ENCODE measurements around the gene ATG2A.

Gene ATG2A

DNA sequence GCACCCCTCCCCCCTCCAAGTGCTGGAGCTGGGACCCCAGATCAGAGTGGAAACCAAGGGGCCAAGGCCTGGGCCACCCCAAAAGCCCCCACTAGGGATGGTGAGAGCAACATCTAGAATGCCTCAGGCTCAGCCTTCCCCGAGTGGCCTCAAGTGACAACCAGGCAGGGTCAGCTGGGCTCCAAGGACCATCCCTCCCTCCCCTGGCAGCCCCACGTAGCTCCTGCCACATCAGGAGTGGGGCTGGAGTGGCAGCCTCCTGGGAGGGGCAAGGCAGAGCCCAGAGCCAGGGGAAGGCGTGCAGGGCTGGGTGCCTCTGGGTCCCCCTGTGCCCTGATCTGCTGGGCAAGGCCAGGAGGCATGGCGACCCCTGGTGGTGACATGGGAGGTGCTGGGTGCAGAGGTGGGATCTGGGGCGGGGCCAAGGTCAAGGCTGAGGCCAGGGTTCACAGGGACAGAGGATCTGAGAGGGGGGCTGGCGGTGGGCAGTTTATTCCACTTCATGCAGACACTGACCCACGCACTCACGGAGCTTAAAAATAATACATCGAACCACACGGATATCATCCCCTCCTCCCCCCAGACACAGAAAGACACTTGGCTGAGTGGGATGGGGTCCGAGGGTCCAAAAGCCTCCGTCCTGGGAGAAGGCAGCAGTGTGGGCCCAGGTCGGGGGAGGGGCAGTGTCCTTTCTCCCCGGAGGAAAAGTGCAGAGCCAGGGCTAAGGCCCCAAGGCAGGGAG lies 22.8 kb downstream of the ATG2A start:
- Histone ChIP-seq H3K9me3 (replicated peaks; ENCODE audit: insufficient read depth, low read length) (no peaks in the 10 kb centered on the region), H3K79me2 (ENCODE audit: low read length) (no peaks in the 10 kb centered on the region), H3K4me2 (ENCODE audit: low read depth, low read length) (no peak overlapping the region), H3K27me3 (replicated peaks; ENCODE audit: insufficient read depth, low read length) (no peaks in the 10 kb centered on the region), H3K36me3 (replicated peaks; ENCODE audit: insufficient read depth, low read length) (no peaks in the 10 kb centered on the region), H3K4me3 (ENCODE audit: low read length) (no peak overlapping the region), H3K9ac (ENCODE audit: low read length) (no peak overlapping the region), H2AFZ (ENCODE audit: low read length) (no peak overlapping the region), H3K27ac (ENCODE audit: low read length) (no peak overlapping the region), H3K4me1 (ENCODE audit: low read length) (no peaks in the 10 kb centered on the region), H3K9me2 (replicated peaks; ENCODE audit: insufficient read depth, low read length) (no peaks in the 10 kb centered on the region), H3F3A (ENCODE audit: insufficient read depth, low read length) (no peaks in the 10 kb centered on the region), H4K20me1 (ENCODE audit: insufficient read depth, low read length) (no peaks in the 10 kb centered on the region)
- no peak for TF ChIP-seq EZH2 (optimal IDR thresholded peaks at IDR 0.05; ENCODE audit: low read depth, low read length)
- TF ChIP-seq, protein P1, sequence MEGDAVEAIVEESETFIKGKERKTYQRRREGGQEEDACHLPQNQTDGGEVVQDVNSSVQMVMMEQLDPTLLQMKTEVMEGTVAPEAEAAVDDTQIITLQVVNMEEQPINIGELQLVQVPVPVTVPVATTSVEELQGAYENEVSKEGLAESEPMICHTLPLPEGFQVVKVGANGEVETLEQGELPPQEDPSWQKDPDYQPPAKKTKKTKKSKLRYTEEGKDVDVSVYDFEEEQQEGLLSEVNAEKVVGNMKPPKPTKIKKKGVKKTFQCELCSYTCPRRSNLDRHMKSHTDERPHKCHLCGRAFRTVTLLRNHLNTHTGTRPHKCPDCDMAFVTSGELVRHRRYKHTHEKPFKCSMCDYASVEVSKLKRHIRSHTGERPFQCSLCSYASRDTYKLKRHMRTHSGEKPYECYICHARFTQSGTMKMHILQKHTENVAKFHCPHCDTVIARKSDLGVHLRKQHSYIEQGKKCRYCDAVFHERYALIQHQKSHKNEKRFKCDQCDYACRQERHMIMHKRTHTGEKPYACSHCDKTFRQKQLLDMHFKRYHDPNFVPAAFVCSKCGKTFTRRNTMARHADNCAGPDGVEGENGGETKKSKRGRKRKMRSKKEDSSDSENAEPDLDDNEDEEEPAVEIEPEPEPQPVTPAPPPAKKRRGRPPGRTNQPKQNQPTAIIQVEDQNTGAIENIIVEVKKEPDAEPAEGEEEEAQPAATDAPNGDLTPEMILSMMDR (IDR thresholded peaks at IDR 0.05; ENCODE audit: low read length), result peak; percentile 95
- TF ChIP-seq EZH2phosphoT487 (IDR thresholded peaks at IDR 0.05; ENCODE audit: low read length), result no peak
- DNase-seq, result peak; percentile 73

DNA sequence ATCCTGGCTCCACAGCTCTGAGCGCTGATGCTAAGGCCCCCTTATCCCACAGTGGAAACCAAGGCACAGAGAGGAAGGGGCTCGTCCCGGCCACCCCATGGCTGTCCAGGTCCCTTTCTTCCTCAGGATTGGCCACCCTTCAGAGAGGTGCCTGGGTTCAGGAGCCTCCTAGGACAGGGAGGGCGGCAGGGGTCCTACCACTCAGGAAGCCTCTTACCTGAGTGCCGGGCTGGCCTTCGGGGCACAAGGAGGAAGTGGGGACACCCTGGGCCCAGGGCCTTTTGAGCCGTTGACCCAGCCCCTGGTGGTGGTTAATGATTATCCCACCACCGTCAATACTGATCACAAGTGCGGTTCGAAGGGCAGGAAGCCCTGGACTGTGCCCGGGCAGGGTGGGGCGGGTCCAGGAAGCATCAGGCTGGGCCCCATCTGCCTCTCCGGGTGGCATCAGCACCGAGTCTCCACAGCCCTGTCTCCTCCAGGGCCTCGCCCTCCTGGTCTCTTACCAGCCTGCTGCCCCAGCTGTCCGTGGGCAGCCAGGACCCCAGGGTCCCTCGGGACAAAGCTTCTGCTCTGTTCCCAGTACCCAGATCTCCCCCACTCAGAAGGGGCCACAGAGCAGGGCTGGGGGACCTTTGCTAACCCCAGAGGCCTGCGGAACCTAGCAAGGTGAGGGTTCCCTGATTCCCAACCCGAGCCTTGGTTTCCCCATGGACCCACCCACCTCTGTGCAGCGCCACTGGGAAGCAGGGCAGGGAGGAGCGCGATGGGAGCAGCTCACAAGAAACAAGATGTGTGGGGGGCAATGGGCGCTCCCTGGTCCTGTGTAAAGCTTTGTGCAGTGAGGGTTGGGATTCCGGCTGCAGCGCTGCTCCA lies 23.6 kb downstream of the ATG2A start:
- Histone ChIP-seq H3K36me3 (replicated peaks; ENCODE audit: insufficient read depth, low read length) (no peaks in the 10 kb centered on the region), H2AFZ (ENCODE audit: low read length) (no peak overlapping the region), H3F3A (ENCODE audit: insufficient read depth, low read length) (no peaks in the 10 kb centered on the region), H3K4me2 (ENCODE audit: low read depth, low read length) (no peak overlapping the region), H3K4me3 (ENCODE audit: low read length) (no peak overlapping the region), H3K79me2 (ENCODE audit: low read length) (no peaks in the 10 kb centered on the region), H4K20me1 (ENCODE audit: insufficient read depth, low read length) (no peaks in the 10 kb centered on the region), H3K9me3 (replicated peaks; ENCODE audit: insufficient read depth, low read length) (no peaks in the 10 kb centered on the region), H3K4me1 (ENCODE audit: low read length) (no peaks in the 10 kb centered on the region), H3K9me2 (replicated peaks; ENCODE audit: insufficient read depth, low read length) (no peaks in the 10 kb centered on the region), H3K9ac (ENCODE audit: low read length) (no peak overlapping the region), H3K27ac (ENCODE audit: low read length) (no peak overlapping the region), H3K27me3 (replicated peaks; ENCODE audit: insufficient read depth, low read length) (no peaks in the 10 kb centered on the region)
- DNase-seq, result no peak
- no peak for TF ChIP-seq EZH2 (optimal IDR thresholded peaks at IDR 0.05; ENCODE audit: low read depth, low read length)
- TF ChIP-seq, protein P1 (IDR thresholded peaks at IDR 0.05; ENCODE audit: low read length), result no peak
- TF ChIP-seq EZH2phosphoT487 (IDR thresholded peaks at IDR 0.05; ENCODE audit: low read length), result no peak

- DNase-seq, result no peak
- TF ChIP-seq EZH2phosphoT487 (IDR thresholded peaks at IDR 0.05; ENCODE audit: low read length) (no peak), EZH2 (optimal IDR thresholded peaks at IDR 0.05; ENCODE audit: low read depth, low read length) (no peak)
- TF ChIP-seq, protein P1 (IDR thresholded peaks at IDR 0.05; ENCODE audit: low read length), result no peak
- 0 out of 2 replicates have a peak, but pooled peaks cover 2% of the 10 kb centered on the region for H3K4me1 ChIP-seq (ENCODE audit: low read length)
These were observed 24.2 kb downstream of the ATG2A start for GRCh38 chr11:64892838-64893193.

More at GRCh38 chr11:64892838-64893193, 24.2 kb downstream of the ATG2A start:
- no peak overlapping the region for H3K4me2 ChIP-seq (ENCODE audit: low read depth, low read length)
- H2AFZ ChIP-seq (ENCODE audit: low read length), result no peak overlapping the region
- H3K9ac ChIP-seq (ENCODE audit: low read length), result no peak overlapping the region
- no peaks in the 10 kb centered on the region for H3K27me3 ChIP-seq (replicated peaks; ENCODE audit: insufficient read depth, low read length)
- no peaks in the 10 kb centered on the region for H3K79me2 ChIP-seq (ENCODE audit: low read length)
- H3K9me3 ChIP-seq (replicated peaks; ENCODE audit: insufficient read depth, low read length), result no peaks in the 10 kb centered on the region
- no peaks in the 10 kb centered on the region for H3F3A ChIP-seq (ENCODE audit: insufficient read depth, low read length)
- no peaks in the 10 kb centered on the region for H3K9me2 ChIP-seq (replicated peaks; ENCODE audit: insufficient read depth, low read length)
- no peaks in the 10 kb centered on the region for H4K20me1 ChIP-seq (ENCODE audit: insufficient read depth, low read length)
- no peak overlapping the region for H3K27ac ChIP-seq (ENCODE audit: low read length)
- no peaks in the 10 kb centered on the region for H3K36me3 ChIP-seq (replicated peaks; ENCODE audit: insufficient read depth, low read length)
- no peak overlapping the region for H3K4me3 ChIP-seq (ENCODE audit: low read length)

All from MM.1S (cell line).